Motor neuron (in vitro differentiated cells): ENCODE data around the gene SMIM44. TPM values are rescaled to one million over a fixed set of nuclear protein-coding genes. Genes with fewer than 3 reads are reported as not detected.
"Not testable (repeated sequence)": the region's sequence is repeated elsewhere in the genome, so short reads cannot be mapped to it uniquely, and the experiment has no call there.

Experiments
- ATAC-seq, 8 experiments: fragments of 200-7000 bp; cut with Tn5 transposase; replicated peaks in 6 of 8; 2 replicates each; pipeline ENCODE4 v1.8.0; 2021; ENCODE audit warnings: mild to moderate bottlenecking in 8 of 8, moderate library complexity in 8 of 8
- H3K27ac ChIP-seq, 2 donors: fragments of 250-450 bp; sonication (Bioruptor Pico); 2 replicates each; pipeline ENCODE4 v1.9.0; 2021; ENCODE audit warnings: antibody characterized with exemption in 2 of 2, mild to moderate bottlenecking in 2 of 2, moderate library complexity in 1 of 2
- H3K4me1 ChIP-seq, 2 donors: fragments of 250-450 bp; sonication (Bioruptor Pico); replicated peaks in 1 of 2; 2 replicates each; pipeline ENCODE4 v1.6.1; 2021; ENCODE audit warnings: antibody characterized with exemption in 2 of 2, mild to moderate bottlenecking in 2 of 2, moderate library complexity in 1 of 2
- H3K4me3 ChIP-seq, 5 donors: fragments of 250-450 bp; sonication (Bioruptor Pico); 2 replicates each; pipeline ENCODE4 v1.9.0; 2021; ENCODE audit warnings: antibody characterized with exemption in 5 of 5, mild to moderate bottlenecking in 5 of 5, moderate library complexity in 4 of 5
- WGBS, 10 experiments: fragments of 450-650 bp; shearing (Covaris generic); methylation state at CpG; one replicate each; pipeline ENCODE4 v1.0.0; 2022; 5-methylcytosine and 5-hydroxymethylcytosine counted together
- in situ Hi-C, 9 experiments: fragments of 400-800 bp; cut with MboI; loops; one replicate each; pipeline ENCODE4 v1.15.0; 2021; ENCODE audit warnings: low sequenced_read_pairs in 9 of 9, low pct_unique_long_range_greater_than_20kb in 2 of 9; ENCODE audit not compliant: unreplicated experiment in 9 of 9
- total RNA-seq, 8 experiments: library from RNA; unstranded; fragments of 300-600 nt; gene quantifications; 2 replicates each; pipeline versions ENCODE4 v1.2.3 to v1.2.4, GENCODE V29; 2022

Gene SMIM44
- total RNA-seq, 8 experiments from 2014 or later: not detected

DNA sequence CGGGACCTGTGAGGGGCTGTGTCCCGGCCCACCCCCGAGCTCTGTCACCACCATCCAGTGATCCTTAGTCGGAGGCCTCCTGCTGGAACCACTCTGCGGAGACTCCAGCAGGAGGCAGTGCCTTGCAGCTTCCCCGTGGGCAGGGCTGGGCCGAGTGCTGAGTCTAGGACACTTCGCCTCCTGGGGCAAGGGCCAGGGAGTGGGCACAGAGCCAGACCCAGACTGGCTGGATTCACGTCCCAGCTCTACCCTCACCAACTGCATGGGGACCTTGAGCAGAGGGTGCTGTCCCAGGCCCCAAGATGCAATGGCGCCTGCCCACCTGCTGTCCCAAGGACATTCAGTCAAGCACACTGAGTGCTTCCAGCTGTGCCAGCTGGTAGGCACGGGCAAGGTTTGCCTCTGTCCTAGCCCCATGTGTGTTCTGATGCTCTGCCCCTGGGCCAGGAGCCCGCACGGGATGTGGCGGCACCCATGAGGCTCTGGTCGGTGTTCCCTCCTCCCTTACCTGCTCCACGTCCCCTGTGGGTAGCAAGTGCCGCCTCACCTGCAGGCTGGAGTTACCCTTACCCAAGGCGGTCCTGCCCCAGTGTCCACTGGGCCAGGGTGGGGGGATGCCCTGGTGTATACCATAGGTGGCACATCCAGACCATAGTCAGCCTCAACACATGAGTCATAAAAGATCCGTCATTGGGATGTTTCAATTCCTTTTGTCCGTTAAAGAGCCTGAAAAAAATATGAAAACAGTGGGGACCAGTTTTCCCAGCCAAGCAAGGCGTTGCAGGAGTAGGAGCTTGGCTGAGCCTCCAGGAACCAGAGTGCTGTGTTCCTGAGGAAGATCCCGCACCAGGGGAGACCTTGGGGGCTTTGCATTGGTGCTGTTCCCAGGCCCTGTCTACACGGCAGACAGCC, 30.2 kb upstream of the SMIM44 start:
- whole genome bisulfite sequencing, 10 experiments: 50 to 90% (median 74%) methylated on average over 1 to 8 of the region's 23 CpGs; no CpG with 5 or more reads in 6 of the 10 experiments
- Histone ChIP-seq H3K27ac (no peak overlapping the region), H3K4me1 (peaks cover 18 to 21% of the 10 kb centered on the region in 2 donors), H3K4me3 (no peak overlapping the region)
- in situ Hi-C loops: no loop called here
- peak in 3 of 8 experiments; percentile 8 to 34 (median 10) for ATAC-seq

DNA sequence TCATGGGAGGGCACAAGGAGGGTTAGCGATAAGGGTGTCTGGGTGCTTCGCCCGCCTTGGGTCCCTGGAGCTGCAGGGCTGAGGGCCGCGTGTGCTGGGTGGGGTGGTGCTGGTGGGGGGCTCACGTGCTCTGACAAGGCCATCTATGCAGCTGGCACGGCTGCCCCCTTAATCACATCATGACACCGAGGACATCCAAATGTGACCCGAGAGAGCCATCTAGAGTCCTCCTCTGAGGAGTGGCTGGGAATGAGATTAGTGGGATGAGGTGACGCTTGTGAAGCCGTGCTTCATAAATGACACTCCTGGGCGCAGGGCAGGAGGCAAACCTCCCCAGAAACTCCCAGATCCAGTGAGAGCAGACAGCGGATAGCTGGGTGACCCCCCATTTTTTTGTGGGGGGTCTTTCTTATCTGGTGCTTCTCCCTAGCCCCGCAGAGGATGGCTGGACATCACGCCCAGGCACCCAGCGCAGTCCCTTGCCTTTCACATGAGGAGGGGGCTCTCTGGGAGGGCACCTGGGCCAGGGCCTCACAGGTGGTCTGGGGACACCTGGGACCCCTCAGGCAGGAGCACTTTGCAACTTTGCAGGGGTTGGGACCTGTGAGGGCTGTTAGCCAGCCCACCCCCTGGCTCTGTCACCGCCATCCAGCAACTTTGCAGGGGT, 29.5 kb upstream of the SMIM44 start:
- ATAC-seq: peak in 3 of 8 experiments; percentile 6 to 55 (median 51)
- Histone ChIP-seq H3K4me3 (no peak overlapping the region), H3K27ac (peak overlapping the region; percentile 53 to 55), H3K4me1 (peaks cover 25 to 29% of the 10 kb centered on the region in 2 donors)
- in situ Hi-C loops: no loop called here
- WGBS, 10 experiments: 52 to 100% (median 80%) methylated on average over 1 to 5 of the region's 17 CpGs; no CpG with 5 or more reads in 6 of the 10 experiments

DNA sequence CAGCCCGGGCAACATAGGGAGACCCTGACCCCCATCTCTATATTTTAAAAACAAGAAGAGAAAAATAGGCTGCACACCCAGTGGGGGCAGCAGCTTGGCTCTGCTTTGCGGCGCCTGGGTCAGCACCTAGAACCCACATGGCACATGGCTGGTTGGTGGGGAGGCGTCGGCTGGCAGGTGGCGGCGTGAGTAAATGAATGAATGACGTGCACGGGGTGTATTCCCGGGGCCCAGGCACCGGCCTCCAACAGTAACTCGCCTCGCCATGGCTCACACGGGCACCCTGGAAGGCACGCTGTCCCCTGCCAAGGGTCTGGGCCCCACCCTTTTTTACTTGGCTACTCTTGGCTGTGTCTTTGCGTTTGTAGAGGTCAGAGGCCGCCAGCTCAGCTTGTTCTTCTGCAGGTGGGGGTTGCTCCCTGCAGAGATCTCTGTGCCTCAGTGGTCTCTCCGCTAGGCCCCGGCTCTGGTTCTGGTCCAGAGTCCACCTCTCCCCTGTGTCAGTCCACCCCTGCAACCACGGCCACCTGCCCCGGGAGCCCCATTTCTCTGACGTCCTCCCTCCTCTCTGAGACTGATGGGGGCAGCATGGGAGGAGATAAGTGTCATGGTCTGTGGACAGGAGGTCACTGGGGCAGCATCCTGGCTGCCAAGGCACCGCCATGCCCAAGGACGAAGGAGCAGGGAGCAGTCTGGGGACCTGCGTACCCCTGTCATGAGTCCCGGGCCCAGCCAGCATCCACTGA, 28.4 kb upstream of the SMIM44 start:
- ATAC-seq: no peak
- WGBS, 10 experiments: 60 to 95% (median 83%) methylated on average over 1 to 7 of the region's 26 CpGs; no CpG with 5 or more reads in 4 of the 10 experiments
- Histone ChIP-seq H3K27ac (peak overlapping the region in 1 of 2 donors; percentile 53), H3K4me1 (peaks cover 26 to 34% of the 10 kb centered on the region in 2 donors), H3K4me3 (no peak overlapping the region)
- in situ Hi-C loops: no loop called here

DNA sequence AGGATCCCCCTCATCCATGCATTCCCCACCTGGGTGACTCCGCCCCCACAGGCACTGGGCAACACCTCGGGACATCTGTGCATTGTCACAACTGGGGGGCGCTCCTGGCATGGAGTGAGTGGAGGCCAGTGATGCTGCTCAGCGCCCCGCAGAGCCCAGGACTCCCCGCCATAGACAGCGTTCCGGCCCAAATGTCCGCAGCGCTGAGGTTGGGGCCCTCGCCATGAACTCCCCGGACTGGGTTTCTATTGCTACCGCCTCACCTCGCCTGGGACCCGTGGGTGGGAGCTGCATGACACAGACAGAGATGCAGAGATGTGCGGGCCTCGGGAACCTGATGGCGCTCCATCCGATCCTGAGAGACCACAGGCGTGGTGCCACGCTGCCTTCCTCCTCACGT, 27.5 kb upstream of the SMIM44 start:
- no peak overlapping the region for H3K27ac ChIP-seq
- H3K4me1 ChIP-seq: peaks cover 26 to 34% of the 10 kb centered on the region in 2 donors
- no peak for ATAC-seq
- no peak overlapping the region for H3K4me3 ChIP-seq
- WGBS, 10 experiments: 90% methylated on average over 6 of the region's 22 CpGs; no CpG with 5 or more reads in 9 of the 10 experiments
- in situ Hi-C loops: no loop called here

DNA sequence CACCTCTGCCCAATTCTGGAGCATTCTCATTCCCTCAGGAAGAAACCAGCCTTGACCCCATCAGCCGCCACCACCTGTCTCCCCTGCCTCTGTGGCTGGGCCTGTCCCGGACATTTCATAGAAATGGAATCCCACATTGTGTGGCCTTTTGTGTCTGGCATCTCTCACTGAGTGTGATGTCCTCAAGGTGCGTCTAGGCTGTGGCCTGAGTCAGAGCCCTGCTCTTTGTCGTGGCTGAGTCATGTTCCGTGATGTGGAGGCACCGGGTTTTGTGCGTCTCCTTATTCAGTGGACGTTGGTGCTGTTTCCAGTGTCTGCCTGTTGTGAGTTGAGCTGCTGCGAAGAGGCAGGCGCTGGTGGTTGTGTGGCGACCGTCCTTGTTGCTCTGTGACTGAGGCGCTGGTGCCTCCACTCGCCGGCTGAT, 26.3 kb upstream of the SMIM44 start:
- no peak overlapping the region for H3K27ac ChIP-seq
- in situ Hi-C loops: no loop called here
- 79 to 97% (median 89%) methylated on average over 3 to 12 of the region's 15 CpGs; no CpG with 5 or more reads in 4 of the 10 experiments for WGBS, 10 experiments
- peaks cover 31 to 39% of the 10 kb centered on the region in 2 donors for H3K4me1 ChIP-seq
- ATAC-seq: no peak
- H3K4me3 ChIP-seq: no peak overlapping the region

DNA sequence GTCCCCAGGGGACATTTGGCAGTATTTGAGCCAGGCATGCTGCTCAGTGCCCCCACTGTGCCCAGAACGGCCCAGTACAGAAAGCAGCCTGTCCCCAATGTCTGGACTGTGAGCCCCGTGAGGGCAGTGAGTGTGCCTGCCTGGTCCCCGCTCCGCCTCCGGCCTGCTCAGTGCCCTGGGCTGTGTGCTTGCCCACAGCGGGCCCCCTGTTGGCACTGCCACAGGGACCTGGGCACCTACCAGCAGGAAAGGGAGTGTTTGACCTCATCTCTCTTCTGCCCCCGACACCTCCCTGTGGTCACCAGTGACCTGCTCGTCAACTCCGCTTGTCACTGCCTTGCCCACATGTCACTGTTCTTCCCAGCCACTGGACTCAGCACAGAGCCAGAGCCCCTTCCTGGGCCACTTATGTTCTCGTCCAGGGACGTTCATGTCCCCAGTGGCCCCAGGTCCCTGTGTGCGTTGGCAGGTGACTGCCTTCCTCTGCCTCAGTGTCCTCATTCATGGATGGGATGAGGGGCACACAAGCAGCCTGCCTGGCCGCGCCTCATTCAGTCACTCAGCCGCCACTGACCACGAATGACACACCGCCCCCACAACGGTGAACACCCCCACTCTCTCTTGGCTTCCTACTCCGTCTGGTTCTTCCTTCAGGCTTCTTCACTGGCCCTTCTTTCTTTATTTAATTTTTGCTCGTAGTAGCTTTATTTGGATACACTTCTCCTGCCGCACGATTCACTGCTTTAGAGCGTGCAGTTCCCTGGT, 25.7 kb upstream of the SMIM44 start:
- no peak overlapping the region for H3K27ac ChIP-seq
- no peak overlapping the region for H3K4me3 ChIP-seq
- ATAC-seq: no peak
- peaks cover 27 to 33% of the 10 kb centered on the region in 2 donors for H3K4me1 ChIP-seq
- 70 to 100% (median 92%) methylated on average over 1 to 11 of the region's 23 CpGs; no CpG with 5 or more reads in 1 of the 10 experiments for WGBS, 10 experiments
- in situ Hi-C loops: no loop called here

DNA sequence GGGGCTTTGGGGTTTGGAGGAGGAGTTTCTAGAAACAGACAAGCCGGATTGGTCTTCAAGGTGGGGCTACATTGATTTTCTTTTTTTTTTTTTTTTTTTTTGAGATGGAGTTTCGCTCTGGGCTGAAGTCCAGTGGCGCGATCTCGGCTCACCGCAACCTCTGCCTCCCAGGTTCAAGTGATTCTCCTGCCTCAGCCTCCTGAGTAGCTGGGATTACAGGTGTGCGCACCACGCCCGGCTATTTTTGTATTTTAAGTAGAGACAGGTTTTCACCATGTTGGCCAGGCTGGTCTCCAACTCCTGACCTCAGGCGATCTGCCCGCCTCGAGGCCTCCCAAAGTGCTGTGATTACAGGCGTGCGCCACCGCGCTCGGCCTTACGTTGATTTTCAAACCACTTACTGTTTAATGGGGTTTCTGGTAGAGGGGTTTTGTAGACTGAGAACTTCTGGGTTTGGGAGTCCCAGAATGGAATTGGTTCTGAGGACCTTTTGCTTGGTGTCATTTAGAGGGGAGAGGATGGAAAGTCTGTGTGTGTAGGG, 24.9 kb upstream of the SMIM44 start:
- peaks cover 27 to 31% of the 10 kb centered on the region in 2 donors for H3K4me1 ChIP-seq
- H3K27ac ChIP-seq, ATAC-seq, in situ Hi-C loops: not testable (repeated sequence)
- WGBS, 10 experiments: 25 to 100% (median 92%) methylated on average over 1 to 10 of the region's 18 CpGs; no CpG with 5 or more reads in 3 of the 10 experiments
- H3K4me3 ChIP-seq: peak overlapping the region in 4 of 5 donors; percentile 71 to 92 (median 86)

DNA sequence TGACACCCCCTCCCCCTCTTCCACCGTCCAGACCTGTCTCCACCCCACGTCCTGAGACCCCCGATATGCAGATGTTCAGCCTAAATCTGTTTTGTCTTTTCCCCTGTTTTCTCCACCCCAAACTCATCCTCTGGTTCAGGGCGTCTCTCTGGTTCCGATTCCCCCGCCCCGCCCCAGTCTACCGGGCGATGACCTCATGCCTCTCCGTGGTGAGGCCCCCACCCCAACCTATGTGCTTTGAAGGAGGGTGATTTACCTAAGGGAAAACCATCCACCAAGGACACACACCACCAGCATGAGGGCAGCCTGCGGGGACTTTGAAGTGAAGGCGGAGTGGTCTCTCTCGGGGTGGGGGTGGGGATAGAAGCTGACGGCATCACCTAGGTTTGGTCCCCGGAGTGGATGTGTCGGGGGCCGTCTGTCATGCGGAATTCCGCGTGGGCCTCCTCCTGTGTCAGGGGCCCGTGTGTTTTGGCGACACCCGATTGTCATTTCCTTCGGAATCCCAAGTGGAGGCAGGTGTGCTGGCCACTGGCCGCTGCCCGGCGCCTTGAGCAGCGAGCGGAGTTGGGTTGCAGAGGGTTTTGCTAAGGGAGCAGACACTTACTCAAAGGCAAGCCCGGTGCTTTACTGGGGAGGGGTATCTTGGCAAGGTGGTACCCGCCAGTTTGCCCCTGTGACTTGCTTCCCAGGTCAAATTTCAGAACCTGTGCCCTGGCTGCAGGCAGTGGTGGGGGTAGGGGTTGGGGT, 24.3 kb upstream of the SMIM44 start:
- WGBS, 10 experiments: 0 to 4% (median 0%) methylated on average over 1 to 5 of the region's 31 CpGs; no CpG with 5 or more reads in 7 of the 10 experiments
- Histone ChIP-seq H3K27ac (peak overlapping the region; percentile 83 to 94), H3K4me3 (peak overlapping the region; percentile 68 to 92 (median 80)), H3K4me1 (peaks cover 22 to 26% of the 10 kb centered on the region in 2 donors)
- in situ Hi-C loops: no loop called here
- ATAC-seq: peak in 6 of 8 experiments; percentile 3 to 35 (median 32)

DNA sequence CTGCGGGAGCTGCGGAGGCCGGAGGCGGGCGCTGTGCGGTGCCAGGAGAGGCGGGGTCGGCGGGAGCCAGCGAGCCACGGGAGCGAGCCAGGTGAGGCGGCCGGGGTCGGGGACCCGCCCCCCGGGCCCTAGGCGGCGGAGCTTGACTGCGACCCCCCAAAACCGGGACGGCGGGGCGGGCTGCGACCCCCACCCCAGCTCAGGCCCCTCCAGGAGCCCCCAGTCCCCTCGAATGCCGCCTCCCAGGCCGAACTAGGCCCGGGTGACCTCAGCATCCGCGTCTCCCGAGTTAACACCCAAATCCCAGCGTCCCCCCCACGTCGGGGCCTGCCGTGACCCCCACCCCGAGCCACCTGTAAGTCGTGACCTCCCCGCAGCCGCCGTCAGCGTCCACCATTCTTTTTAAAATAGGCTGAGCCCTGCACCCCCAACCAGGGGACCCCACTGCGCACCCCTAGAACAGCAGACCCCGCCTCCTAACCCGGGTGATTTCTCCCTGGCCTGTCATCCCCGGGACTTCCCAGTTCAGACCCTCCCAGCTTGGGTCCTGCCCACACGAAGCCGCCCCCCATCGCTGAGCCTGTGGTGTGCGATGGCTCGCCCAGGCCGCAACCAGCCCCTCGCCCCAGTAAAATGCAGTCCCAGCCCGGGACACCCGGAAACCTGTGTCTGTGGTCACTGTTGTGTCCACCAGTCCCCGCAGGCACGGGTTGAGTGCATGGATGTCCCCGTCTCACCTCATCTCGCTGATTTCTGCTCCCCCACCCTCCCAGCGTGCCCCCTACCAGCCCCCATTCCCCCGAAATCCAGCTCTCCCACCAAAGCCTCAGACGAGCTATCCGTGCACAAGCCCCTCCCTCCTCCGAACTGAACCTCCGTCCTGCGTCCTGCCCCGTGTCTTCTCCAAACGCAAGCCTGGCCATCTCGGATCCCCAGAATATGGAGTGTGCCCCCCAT, 23.4 kb upstream of the SMIM44 start:
- Histone ChIP-seq H3K4me1 (peaks cover 14 to 20% of the 10 kb centered on the region in 2 donors), H3K4me3 (peak overlapping the region; percentile 68 to 92 (median 80)), H3K27ac (peak overlapping the region; percentile 83 to 94)
- in situ Hi-C loops: no loop called here
- peak in 7 of 8 experiments; percentile 0 to 6 (median 2) for ATAC-seq
- WGBS, 10 experiments: no CpG with 5 or more reads among the region's 69 CpGs

DNA sequence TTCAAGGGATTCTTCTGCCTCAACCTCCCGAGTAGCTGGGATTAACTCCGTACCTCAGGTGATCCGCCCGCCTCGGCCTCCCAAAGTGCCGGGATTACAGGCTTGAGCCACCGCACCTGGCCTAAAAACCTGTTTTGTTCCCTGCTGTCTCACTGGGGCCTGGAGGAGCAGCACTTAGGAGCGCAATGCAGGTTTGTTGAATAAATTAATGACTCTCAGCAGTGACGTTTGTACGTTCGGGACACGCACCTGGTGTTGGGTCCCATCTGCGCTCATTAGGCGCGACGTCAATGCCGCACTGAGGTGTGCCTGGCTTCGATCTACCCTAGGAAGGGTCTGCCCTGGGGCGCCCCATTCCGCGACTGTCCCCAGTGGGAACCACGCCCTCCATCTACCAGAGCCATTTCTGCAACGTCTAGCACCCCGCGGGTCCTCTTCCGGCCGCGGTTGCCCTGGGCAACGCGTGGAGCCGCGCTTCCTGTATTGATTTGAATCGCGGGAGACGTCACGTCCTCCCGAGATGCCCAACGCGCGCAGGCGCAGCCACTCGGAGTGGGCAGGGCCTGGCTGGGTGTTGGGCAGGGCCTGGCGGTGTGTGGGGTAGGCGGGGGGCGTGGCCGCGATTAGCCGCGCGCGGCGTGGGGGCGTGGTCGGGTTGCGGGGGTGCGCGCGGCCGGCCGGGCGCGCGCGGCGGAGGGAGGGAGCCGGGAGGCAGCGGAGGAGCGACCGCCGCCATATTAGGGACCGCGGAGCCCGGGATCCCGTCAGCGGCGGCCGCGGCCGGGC, 22.6 kb upstream of the SMIM44 start, which contains the start of gene FZR1:
Gene FZR1 (plus strand): TSS at position 714 of the 786 bp plus-strand sequence. CDS start 16,679 bp downstream, outside the sequence.
- Histone ChIP-seq H3K4me1 (peaks cover 14 to 20% of the 10 kb centered on the region in 2 donors), H3K27ac (peak within 1 kb of the TSS; percentile 86 to 94), H3K4me3 (peak within 1 kb of the TSS; percentile 68 to 92 (median 80))
- ATAC-seq: peak; percentile 86 to 96 (median 90)
- WGBS, 10 experiments: 3 to 70% (median 15%) methylated on average over 2 to 6 of the region's 79 CpGs; no CpG with 5 or more reads in 4 of the 10 experiments
- in situ Hi-C loops: no loop called here
